Activated CD4-positive, alpha-beta T cell treated with anti-CD3 and anti-CD28 coated beads, Interleukin-10, Interleukin-2, amounts not matched to agents 100 ng/mL and 50 ng/mL, durations not matched to agents 16 hours and 8 hours (primary cell): Measurements from ENCODE around the gene ZMYND10.

Experiments
- DNase-seq: peaks from one replicate; pipeline ENCODE4 v3.0.0-alpha.2; 2020

ZMYND10 gene

DNA sequence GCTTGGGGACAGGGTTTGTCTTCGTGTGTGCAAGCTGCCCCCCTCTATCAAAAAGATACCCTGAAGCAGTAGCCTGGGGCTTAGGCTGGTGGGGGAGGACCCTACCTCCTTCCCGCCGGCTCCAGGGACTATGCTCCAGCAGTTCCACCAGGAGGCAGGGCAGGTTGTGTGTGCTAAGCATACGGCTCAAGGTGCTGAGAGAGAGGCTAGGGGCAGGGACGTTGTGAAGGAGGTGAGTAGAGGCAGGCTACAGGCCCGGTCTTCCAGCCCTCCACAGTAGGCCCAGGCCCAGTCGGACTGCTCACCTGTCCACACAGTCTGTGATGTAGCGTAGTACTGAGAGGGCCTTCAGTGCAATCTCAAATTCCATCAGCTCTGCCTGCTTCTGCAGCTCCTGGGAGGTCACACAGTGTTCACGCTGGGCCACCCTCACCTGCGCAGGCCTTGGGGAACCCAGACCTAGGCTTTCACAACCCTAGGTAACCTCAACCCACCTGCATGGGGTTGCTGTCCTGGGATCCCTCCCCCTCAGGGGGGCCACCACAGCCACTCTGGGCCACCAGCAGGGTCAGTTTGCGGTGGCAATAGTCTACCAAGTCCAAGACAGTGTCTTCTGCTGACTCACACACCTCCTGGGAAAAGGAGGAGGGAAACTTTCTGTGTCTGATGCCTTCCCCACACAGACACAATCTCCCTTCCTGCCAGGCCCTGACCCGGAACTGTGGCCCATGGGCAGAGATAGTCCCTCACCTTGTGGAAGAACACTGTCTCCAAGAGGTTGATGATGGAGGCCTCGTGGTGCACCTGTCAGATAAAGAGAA lies 2.5 kb downstream of the ZMYND10 start:
- DNase-seq, result no peak

- DNase-seq, result no peak
Observed at GRCh38 chr3:50341996-50342650, 3.4 kb downstream of the ZMYND10 start.

DNA sequence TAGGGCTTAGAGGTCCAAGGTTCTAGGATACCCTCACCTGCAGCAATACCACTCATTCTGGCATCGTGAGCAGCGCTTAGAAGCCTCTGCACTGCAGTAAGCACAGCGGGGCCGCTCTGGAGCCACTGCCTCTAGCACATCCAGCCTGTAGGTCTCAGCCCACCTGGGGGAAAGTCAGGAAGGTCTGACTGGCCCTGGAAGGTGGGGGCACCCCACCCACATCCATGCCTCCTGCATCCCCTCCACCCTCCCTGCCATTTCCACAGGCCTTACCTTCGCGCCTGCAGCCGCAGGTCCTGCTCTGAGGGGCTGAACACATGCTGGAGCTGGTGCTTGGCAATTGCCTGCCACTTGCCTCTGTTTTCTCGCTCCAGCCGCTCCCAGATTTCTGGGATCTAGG lies 4.0 kb downstream of the ZMYND10 start:
- DNase-seq, result no peak

DNA sequence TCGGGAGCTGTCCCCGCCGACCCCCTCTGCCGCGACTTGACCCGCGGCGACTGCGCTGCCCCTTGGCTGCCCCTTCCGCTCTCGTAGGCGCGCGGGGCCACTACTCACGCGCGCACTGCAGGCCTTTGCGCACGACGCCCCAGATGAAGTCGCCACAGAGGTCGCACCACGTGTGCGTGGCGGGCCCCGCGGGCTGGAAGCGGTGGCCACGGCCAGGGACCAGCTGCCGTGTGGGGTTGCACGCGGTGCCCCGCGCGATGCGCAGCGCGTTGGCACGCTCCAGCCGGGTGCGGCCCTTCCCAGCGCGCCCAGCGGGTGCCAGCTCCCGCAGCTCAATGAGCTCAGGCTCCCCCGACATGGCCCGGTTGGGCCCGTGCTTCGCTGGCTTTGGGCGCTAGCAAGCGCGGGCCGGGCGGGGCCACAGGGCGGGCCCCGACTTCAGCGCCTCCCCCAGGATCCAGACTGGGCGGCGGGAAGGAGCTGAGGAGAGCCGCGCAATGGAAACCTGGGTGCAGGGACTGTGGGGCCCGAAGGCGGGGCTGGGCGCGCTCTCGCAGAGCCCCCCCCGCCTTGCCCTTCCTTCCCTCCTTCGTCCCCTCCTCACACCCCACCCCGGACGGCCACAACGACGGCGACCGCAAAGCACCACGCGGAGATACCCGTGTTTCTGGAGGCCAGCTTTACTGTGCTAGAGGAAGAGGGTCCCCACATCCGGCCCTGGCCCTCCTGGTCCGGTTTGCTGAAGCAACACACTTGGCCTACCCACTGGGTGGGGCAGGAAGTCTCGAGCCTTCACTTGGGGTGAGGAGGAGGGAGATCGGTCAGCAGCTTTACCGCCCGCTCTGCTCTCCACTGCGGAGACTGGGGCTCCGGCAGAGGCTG lies 4.8 kb downstream of the ZMYND10 start, which contains the start of gene RASSF1:
RASSF1 (minus strand) TSS at position 389 of the 882 bp plus-strand sequence; CDS start at position 358, 31 bp downstream.
- peak; percentile 91 for DNase-seq

DNA sequence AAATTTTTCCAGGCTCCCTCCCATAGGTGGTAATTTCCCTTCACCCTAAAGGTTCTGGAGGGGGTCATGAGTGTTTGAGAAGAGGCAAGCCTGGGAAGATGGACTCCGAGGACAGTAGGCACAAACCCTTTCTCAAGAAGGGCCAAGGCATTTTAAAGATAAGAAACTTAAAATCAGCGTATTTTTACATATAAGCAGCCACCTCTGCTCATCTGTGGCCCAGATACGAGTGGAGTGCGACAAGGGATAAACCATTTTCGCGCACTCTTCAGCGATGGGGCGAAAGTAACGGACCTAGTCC lies 5.4 kb downstream of the ZMYND10 start:
- no peak for DNase-seq

DNA sequence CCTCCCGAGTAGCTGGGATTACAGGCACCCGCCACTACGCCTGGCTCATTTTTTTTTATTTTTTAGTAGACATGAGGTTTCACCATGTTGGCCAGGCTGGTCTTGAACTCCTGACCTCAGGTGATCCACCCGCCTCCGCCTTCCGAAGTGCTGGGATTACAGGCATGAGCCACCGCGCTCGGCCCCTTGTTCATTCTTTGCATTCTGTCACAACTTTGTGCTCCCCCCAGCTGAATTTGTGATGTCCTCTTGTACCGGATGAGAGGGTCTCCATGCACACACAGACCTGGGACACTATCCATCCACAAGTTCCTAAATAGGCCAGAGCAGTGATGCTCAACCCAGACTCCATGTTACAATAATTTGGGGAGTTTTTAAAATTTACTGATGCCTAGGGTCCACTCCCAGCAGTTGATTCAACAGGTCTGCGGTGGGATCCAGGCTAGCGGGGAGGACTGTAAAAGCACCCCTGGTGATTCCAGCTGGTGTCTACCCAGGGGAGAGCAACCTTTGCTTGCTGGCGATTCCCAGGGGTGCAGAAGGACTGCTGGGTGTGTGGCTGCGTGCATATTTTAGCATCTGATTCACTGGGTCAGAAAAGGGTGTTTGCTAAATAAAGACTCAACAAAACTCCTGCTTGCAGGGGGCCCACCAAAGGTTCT lies 5.9 kb downstream of the ZMYND10 start:
- DNase-seq, result no peak

- no peak for DNase-seq
Observed at GRCh38 chr3:50338965-50339364, 6.6 kb downstream of the ZMYND10 start.

DNA sequence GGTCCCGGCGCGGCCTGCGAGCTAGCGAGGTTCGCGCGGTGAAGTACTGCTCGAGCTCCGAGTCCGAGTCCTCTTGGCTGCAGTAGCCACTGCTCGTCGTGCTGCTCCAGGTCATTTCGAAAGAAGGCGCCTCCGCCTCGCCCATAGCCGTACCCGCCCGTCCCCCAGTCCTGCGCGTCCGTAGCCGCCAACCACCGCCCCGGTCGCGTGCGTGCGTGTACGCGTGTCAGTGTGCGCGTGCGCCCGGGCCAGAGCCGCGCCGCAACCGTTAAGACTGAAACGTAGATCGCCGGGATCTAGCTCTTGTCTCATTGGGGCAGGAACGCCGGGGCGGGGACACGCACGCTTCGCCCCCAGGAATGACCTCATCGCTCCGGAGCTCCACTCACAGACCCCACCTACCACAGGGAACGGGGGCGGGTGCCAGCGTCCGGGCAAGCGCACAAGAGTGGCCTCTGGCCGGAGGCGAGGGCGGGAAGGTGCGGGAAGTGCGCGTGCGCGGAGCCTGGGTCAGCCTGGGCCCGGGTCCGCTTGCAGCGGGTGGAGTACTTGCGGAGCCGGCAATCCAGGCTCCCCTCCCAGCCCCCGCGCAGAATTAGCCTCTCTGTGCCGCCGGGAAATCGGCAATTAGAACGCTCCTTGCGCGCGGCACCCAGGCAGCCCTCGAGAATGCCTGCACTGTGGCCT lies 8.2 kb downstream of the ZMYND10 start:
- peak; percentile 100 for DNase-seq

DNA sequence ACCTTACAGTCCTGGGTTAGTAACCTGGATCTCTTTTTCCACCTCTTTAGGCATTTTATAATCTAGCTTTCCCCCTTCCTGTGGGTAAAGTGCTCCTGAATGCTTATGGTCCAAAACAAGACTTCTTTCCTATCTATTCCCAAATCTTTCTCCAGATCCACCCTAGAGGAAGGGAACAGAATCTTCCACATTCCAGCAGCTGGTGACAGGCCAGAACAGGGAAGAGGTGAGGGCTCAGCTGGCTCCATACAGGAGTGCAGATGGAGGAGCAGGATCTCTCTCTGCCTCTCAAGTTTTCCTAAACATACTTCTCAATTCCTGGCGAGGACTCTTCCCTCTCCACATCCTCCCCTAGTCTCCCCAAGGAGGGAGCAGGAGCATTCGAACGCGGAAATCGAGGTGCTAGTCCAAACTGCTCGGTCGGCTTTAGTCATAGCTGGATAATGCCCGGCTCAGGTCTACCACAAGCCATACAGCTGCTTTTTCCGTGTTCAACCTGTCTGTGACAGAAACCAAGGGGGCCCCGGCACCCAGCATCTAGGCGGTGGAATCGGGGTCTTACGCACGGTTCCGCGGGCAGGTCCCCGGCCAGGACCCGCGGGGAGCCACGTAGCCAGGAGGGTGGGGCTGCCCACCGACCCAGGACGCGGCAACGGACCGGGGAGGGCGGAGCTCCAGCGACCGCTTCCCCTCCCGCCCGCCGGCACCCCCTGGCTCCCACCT lies 8.9 kb downstream of the ZMYND10 start:
- no peak for DNase-seq

DNA sequence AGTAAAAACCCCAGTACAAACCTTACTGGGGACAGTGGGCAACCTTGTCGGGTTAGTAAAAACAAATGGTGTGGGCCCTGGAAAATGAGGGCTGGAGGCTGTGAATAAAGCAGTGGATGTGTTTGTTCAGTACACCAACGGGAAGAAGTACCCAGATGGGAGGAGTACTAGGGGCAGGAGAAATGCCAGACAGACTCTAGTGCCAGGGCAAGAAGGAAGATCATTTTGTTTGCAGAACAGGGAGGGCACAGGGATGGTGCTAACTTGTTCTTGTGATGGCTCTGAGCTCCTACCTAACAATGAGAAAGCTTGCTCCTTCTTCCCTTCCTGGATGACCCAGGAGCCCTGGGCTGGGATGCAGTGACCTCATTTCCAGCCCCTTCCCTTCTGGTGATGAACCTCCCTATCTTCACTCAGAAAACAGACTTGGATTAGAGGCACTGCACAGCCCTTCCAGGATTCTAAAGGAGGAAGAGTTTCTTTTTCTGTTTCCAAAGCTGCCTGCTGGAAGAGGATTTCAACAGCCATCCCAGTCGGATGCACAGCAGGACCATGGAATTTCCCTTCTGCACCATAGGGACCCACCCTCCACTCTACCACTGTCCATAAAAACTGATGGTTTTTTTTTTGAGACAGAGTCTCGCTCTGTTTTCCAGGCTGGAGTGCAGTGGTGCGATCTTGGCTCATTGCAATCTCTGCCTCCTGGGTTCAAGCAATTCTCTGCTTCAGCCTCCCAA lies 11.0 kb downstream of the ZMYND10 start:
- DNase-seq, result no peak

- DNase-seq, result peak; percentile 38
Observed at GRCh38 chr3:50333744-50334328, 11.7 kb downstream of the ZMYND10 start.

GRCh38 chr3:50331364-50331907 lies 14.1 kb downstream of the ZMYND10 start:
- no peak for DNase-seq

DNA sequence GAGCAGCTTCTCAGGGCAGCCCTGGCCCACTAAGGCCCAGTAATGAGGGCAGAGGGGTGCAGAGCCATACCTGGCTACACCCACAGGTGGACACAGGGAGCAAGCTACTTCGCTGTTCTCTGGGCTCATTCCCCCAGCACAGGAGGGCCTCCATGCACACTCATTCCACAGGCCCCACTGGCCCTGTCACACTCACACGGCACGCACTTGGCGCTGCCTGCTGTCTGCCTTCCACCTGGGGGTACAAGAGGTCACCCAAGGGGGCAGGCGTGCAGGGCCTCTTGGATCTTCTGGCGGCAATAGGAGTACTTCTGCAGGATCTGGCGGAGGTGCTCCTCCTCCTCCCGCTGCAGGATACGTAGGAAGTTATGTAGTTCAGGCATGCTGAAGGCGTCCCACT lies 15.2 kb downstream of the ZMYND10 start:
- DNase-seq, result no peak

GRCh38 chr3:50327943-50328691 lies 17.4 kb downstream of the ZMYND10 start, which contains the start of gene TUSC2:
Gene TUSC2, minus strand, starts transcription at chr3:50328223. Its CDS starts 124 bp downstream, at chr3:50328099.
- peak; percentile 97 for DNase-seq

DNA sequence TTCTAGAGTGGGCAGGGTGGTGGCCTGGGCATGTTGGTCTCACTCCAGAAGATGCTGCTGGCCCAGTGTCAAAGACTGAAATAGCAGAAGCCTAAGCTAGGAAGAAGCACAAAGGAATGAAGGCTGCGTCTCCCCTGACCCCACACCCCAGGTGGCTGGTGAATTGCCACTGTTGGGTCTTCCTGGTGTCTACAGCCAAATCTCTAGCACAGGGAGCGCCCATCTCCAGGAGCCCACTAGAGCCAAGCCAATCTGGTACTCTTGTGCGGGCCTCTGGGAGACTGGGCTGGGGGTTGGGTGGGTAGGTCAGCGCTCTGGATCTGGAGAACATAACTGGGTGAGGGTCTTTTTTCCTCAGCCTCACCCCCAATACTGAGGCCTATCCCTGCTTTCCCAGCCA lies 18.4 kb downstream of the ZMYND10 start:
- no peak for DNase-seq

DNA sequence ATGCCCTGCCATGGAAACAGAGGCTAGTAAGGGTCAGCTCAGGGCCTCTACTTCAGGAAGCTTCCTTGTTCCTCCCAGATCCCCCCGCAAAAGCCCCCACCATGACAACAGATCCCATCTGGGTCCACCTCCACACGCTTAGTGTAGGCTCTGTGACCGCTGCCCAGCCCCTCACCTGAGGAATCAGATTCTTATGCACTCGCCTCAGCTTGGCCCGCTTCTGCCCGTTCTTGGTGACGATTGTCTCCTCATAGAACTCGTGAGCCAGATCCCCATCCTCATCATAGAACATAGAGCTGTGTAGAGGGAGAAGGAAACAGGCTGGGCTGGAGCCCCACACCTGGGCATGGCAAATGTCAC lies 19.4 kb downstream of the ZMYND10 start:
- DNase-seq, result no peak

DNA sequence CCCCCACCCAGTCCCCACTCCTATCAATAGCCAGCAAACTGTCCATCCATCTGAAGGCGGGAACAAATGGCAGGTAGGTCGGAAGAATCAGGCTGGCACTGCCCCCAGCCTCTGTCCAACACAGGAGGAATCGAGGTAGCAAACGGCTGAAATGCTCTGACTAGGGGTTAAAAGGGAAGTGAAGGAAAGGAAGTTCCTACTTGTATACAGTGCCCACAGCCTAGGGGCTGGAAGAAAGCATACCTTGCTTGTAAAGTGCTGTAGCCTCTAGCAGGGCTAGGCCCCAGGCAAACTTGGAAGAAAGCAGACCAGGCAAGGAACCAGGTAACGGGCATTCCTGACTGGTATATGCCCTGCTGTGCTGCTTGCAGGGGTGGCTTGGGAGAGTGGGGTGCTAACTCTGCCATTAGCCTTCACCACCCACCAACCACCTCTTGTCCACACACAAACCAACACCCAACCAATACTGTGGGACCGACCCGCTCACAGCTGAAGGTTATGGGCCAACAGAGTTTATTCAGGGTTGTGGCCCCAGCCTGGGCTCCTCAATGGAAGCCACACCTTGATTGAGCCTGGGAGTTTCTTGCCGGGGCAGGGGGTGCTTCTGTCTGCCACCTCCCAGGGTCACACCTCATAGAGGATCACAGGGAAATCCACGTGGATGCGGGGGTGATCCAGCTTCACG lies 19.9 kb downstream of the ZMYND10 start:
- DNase-seq, result no peak

DNA sequence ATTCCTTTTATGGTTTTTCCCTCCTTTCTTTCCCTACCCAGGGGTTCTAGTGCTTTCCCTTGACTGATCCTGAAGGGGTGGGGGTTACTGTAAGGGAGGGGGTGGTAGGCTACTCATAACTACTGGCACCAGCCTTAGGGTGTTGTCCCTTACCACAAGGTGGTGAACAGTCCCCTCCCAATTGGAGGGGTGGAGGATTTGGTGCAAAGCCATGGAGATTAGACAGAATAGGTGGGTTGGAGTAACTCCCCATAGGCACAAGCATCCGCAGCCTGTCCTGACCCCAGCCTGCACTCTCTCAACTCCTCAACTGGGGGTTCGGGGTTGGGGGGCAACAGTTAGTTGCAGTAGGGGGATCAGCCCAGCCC lies 20.4 kb downstream of the ZMYND10 start:
- no peak for DNase-seq
